ENCODE results near the gene RSPRY1. TPM values are rescaled to one million over a fixed set of nuclear protein-coding genes. Genes with fewer than 3 reads are reported as not detected.

Gene RSPRY1
- total RNA-seq, 1 donor: 64.8 TPM

DNA sequence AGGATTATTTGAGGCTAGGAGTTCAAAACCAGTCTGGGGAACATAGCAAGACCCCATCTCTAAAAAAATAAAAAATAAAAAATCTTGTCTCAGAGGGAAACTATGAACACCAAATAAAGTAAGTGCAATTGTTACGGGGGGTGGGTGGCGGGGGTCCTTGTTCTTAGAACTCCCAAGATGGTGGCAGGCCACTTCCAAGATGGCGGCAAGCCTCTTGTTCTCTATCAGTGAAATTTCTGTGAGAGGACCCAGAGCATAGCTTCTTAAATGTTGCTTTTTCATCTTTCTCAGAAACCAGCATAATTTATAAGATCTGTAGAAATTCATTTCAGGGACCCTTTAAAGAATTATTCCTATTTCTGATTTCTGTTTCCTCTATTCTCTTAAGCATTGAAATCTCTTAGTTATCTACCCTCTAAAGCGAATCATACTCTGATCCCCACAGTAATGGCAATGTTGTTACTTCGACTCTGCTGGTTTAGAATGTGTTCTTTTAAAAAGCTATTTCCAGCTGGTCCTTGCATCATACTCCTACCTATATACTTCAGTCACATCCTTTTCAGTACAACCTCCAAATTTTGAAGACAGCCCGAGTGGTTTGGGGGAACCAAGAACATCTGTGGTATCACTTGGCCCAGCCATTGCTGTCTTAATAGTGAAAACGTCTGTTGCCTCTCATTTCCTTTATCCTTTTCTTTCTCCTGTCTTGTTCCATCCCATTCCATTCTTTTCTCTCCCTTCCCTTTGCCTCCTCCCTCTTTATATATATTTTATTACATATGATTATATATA lies 16.2 kb downstream of the RSPRY1 start:
- H3K4me3 ChIP-seq (ENCODE audit: low read depth, low read length): no peak overlapping the region
- TF ChIP-seq, protein P1, sequence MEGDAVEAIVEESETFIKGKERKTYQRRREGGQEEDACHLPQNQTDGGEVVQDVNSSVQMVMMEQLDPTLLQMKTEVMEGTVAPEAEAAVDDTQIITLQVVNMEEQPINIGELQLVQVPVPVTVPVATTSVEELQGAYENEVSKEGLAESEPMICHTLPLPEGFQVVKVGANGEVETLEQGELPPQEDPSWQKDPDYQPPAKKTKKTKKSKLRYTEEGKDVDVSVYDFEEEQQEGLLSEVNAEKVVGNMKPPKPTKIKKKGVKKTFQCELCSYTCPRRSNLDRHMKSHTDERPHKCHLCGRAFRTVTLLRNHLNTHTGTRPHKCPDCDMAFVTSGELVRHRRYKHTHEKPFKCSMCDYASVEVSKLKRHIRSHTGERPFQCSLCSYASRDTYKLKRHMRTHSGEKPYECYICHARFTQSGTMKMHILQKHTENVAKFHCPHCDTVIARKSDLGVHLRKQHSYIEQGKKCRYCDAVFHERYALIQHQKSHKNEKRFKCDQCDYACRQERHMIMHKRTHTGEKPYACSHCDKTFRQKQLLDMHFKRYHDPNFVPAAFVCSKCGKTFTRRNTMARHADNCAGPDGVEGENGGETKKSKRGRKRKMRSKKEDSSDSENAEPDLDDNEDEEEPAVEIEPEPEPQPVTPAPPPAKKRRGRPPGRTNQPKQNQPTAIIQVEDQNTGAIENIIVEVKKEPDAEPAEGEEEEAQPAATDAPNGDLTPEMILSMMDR (IDR thresholded peaks at IDR 0.05; ENCODE audit: insufficient read depth, low read depth, low read length): no peak
- no peak for DNase-seq (ENCODE audit: low read depth)

GRCh38 chr16:57203451-57203850 lies 17.3 kb downstream of the RSPRY1 start:
- DNase-seq (ENCODE audit: low read depth): no peak
- no peak overlapping the region for H3K4me3 ChIP-seq (ENCODE audit: low read depth, low read length)
- TF ChIP-seq, protein P1 (IDR thresholded peaks at IDR 0.05; ENCODE audit: insufficient read depth, low read depth, low read length): no peak

DNA sequence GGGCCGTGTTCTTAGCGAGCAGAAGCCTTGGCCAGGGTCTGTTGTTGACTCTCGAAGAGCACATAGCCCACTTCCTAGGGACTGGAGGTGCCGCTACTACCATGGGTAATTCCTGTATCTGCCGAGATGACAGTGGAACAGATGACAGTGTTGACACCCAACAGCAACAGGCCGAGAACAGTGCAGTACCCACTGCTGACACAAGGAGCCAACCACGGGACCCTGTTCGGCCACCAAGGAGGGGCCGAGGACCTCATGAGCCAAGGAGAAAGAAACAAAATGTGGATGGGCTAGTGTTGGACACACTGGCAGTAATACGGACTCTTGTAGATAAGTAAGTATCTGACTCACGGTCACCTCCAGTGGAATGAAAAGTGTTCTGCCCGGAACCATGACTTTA lies 18.5 kb downstream of the RSPRY1 start:
- TF ChIP-seq, protein P1 (IDR thresholded peaks at IDR 0.05; ENCODE audit: insufficient read depth, low read depth, low read length): peak; percentile 5
- no peak overlapping the region for H3K4me3 ChIP-seq (ENCODE audit: low read depth, low read length)
- DNase-seq (ENCODE audit: low read depth): no peak

DNA sequence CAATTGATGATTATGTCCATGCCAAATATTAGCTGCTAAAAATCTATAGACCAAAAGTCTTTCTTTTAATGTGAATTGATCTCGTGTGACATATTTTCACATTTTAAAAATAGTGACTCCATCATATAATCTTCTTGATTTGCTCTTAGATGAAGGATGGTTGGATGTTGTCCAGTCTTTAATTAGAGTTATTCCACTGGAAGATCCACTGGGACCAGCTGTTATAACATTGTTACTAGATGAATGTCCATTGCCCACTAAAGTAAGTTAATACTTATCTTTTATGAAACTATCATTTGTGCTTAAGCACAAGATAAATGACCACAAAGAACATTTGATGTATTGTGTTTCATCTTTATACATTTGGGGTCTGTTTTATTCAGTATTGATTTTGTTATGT lies 22.8 kb downstream of the RSPRY1 start:
- TF ChIP-seq, protein P1 (IDR thresholded peaks at IDR 0.05; ENCODE audit: insufficient read depth, low read depth, low read length): no peak
- H3K4me3 ChIP-seq (ENCODE audit: low read depth, low read length): no peak overlapping the region
- no peak for DNase-seq (ENCODE audit: low read depth)

GRCh38 chr16:57209780-57210179 lies 23.7 kb downstream of the RSPRY1 start:
- no peak for DNase-seq (ENCODE audit: low read depth)
- TF ChIP-seq, protein P1 (IDR thresholded peaks at IDR 0.05; ENCODE audit: insufficient read depth, low read depth, low read length): no peak
- H3K4me3 ChIP-seq (ENCODE audit: low read depth, low read length): no peak overlapping the region

DNA sequence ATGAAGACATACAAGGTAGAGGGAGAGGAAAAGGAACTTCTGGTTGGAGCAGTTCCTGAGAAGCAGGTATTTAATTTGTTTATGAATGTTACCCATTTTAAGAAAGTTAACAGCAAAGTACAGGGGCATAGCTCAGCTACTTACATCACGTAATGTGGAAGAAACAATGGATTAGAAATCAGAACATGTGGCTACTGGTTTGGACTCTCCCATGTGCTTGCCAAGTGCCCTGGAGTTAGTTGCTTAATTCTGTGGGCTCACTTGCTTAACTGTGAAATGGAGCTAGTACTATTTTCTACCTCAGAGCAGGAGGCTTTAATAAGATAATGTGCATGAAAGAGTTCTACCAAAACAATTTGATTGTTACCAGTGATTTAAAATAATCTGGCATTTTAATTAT lies 27.3 kb downstream of the RSPRY1 start:
- TF ChIP-seq, protein P1 (IDR thresholded peaks at IDR 0.05; ENCODE audit: insufficient read depth, low read depth, low read length): no peak
- H3K4me3 ChIP-seq (ENCODE audit: low read depth, low read length): no peak overlapping the region
- no peak for DNase-seq (ENCODE audit: low read depth)

- H3K4me3 ChIP-seq (ENCODE audit: low read depth, low read length): no peak overlapping the region
- DNase-seq (ENCODE audit: low read depth): no peak
- TF ChIP-seq, protein P1 (IDR thresholded peaks at IDR 0.05; ENCODE audit: insufficient read depth, low read depth, low read length): no peak
These were observed 30.8 kb downstream of the RSPRY1 start for GRCh38 chr16:57216968-57217367.
